ENCODE data around the gene GCA.

GCA gene

GRCh38 chr2:162328424-162329157 is 15.3 kb upstream of the GCA start:
- DNase-seq (ENCODE audit: low spot score) = no peak

GRCh38 chr2:162330881-162331280 is 13.1 kb upstream of the GCA start:
- no peak for DNase-seq (ENCODE audit: low spot score)

- DNase-seq (ENCODE audit: low spot score) = peak; percentile 67
These were observed 10.0 kb upstream of the GCA start for GRCh38 chr2:162333968-162334367.

- DNase-seq (ENCODE audit: low spot score) = no peak
These were observed 6.1 kb upstream of the GCA start for GRCh38 chr2:162337868-162338267.

- no peak for DNase-seq (ENCODE audit: low spot score)
These were observed 3.1 kb upstream of the GCA start for GRCh38 chr2:162340822-162341221.

- no peak for DNase-seq (ENCODE audit: low spot score)
These were observed 1.6 kb upstream of the GCA start for GRCh38 chr2:162342321-162342720.

- no peak for DNase-seq (ENCODE audit: low spot score)
These were observed 1.1 kb upstream of the GCA start for GRCh38 chr2:162342841-162343240.

GRCh38 chr2:162343492-162343823 is 474 bp upstream of the GCA start:
- DNase-seq (ENCODE audit: low spot score) = no peak

- no peak for DNase-seq (ENCODE audit: low spot score)
These were observed 652 bp downstream of the GCA start for GRCh38 chr2:162344617-162344950.

GRCh38 chr2:162365392-162365791 is 21.5 kb downstream of the GCA start:
- DNase-seq (ENCODE audit: low spot score) = no peak

GRCh38 chr2:162368494-162368893 is 24.6 kb downstream of the GCA start:
- no peak for DNase-seq (ENCODE audit: low spot score)

- no peak for DNase-seq (ENCODE audit: low spot score)
These were observed 25.6 kb downstream of the GCA start for GRCh38 chr2:162369551-162369950.

GRCh38 chr2:162370931-162371330 is 27.0 kb downstream of the GCA start:
- no peak for DNase-seq (ENCODE audit: low spot score)

- no peak for DNase-seq (ENCODE audit: low spot score)
These were observed 28.9 kb downstream of the GCA start for GRCh38 chr2:162372818-162373217.

- DNase-seq (ENCODE audit: low spot score) = no peak
These were observed 36.0 kb downstream of the GCA start for GRCh38 chr2:162379719-162380580.

- no peak for DNase-seq (ENCODE audit: low spot score)
These were observed 37.9 kb downstream of the GCA start for GRCh38 chr2:162381851-162382250.

GRCh38 chr2:162382278-162382677 is 38.3 kb downstream of the GCA start:
- no peak for DNase-seq (ENCODE audit: low spot score)

- DNase-seq (ENCODE audit: low spot score) = peak; percentile 20
These were observed 41.6 kb downstream of the GCA start for GRCh38 chr2:162385536-162385935.

GRCh38 chr2:162390801-162391200 is 46.9 kb downstream of the GCA start:
- DNase-seq (ENCODE audit: low spot score) = no peak

GRCh38 chr2:162400336-162400735 is 56.4 kb downstream of the GCA start:
- DNase-seq (ENCODE audit: low spot score) = no peak

GRCh38 chr2:162401871-162402270 is 57.9 kb downstream of the GCA start:
- DNase-seq (ENCODE audit: low spot score) = no peak

GRCh38 chr2:162403884-162404283 is 60.0 kb downstream of the GCA start:
- no peak for DNase-seq (ENCODE audit: low spot score)

Data from pons (tissue), 1 donor.